SJSA1 (cell line): ENCODE results near the gene DTX4. TPM values are rescaled to one million over a fixed set of nuclear protein-coding genes. Genes with fewer than 3 reads are reported as not detected.
A peak's percentile ranks its signal among the peaks of the same experiment; 100 is the strongest.

Experiments
- DNase-seq, 2 experiments: peaks; one replicate each; pipeline ENCODE4 v3.0.0-alpha.2; 2015 to 2020; ENCODE audit warnings: low spot score in 2 of 2, low read depth in 1 of 2
- H3K27ac ChIP-seq: fragments of 250-450 bp; sonication (Bioruptor Pico); 2 replicates; pipeline ENCODE4 v1.5.1; 2020; ENCODE audit warnings: mild to moderate bottlenecking, moderate library complexity
- H3K27me3 ChIP-seq: fragments of 250-450 bp; sonication (Bioruptor Pico); replicated peaks from 2 replicates; pipeline ENCODE4 v1.5.1; 2020; ENCODE audit warnings: mild to moderate bottlenecking, moderate library complexity
- H3K36me3 ChIP-seq: fragments of 250-450 bp; sonication (Bioruptor Pico); 2 replicates; pipeline ENCODE4 v1.5.1; 2020; ENCODE audit warnings: mild to moderate bottlenecking
- H3K4me1 ChIP-seq: fragments of 250-450 bp; sonication (Bioruptor Pico); replicated peaks from 2 replicates; pipeline ENCODE4 v1.6.1; 2021; ENCODE audit warnings: mild to moderate bottlenecking
- H3K4me3 ChIP-seq: fragments of 250-450 bp; sonication (Bioruptor Pico); 2 replicates; pipeline ENCODE4 v1.5.1; 2020; ENCODE audit warnings: mild to moderate bottlenecking
- H3K9me3 ChIP-seq: fragments of 250-450 bp; sonication (Bioruptor Pico); replicated peaks from 2 replicates; pipeline ENCODE4 v1.5.1; 2020; ENCODE audit warnings: mild to moderate bottlenecking
- total RNA-seq: library from RNA; depleted of rRNA; stranded (reverse); fragments of >200 nt; shearing (Covaris generic); gene quantifications from 2 replicates; pipeline ENCODE4 v1.2.3, GENCODE V29; 2014

Gene DTX4
- total RNA-seq, 1 experiment from 2014 or later: 7.6 TPM

DNA sequence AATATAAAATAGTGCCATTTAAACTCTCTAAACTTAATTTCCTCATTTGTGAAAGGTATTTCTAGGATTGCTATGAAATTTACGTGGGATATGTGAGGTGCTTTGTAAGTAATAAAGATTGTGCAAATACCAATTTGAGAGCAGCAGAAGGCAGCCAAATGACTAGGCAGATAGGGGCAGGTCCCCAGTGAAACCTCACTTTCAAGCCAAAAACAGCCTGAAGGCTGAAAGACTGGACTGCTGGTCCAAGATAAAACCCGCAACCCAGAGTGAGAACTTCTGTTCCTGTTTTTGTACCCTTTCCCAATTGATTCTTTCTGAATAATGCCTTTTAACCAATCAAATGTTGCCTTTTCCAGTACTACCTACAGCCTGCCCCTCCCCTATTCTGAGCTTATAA, 7.2 kb downstream of the DTX4 start:
- Histone ChIP-seq H3K9me3 (no peaks in the 10 kb centered on the region), H3K4me1 (peaks cover 19% of the 10 kb centered on the region), H3K27me3 (no peaks in the 10 kb centered on the region), H3K4me3 (no peak overlapping the region), H3K27ac (no peak overlapping the region), H3K36me3 (peaks cover 45% of the 10 kb centered on the region)
- DNase-seq: no peak

DNA sequence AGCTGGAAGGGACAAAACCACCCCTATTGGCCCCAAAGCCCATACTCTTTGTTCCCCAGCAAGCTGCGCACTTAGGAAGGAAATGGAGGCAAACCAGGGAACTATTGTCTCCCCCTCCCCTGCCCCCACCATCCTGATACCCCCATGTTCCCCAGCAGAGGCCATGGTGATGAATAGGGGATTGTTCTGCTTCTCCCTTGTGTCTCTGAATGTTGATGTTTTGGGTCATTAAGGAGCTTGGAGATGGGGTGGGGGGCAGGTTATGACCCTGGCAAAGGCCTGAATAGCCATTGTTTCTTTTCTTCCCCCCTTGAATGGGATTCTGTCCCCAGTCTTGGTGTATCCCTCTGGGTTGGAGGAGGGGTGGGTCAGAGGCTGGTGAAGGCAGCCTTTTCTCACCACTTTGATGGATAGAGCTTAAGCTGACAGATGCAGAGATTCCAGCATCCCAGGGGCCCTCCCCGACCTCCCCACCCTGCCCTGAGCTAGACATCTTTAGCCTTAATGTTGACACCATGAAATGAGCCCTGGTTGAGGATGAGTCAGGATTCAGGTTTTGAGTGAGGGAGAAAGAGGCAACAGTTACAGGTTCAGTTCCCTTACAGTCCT, 8.3 kb downstream of the DTX4 start:
- H3K4me1 ChIP-seq: peaks cover 7% of the 10 kb centered on the region
- H3K4me3 ChIP-seq: no peak overlapping the region
- no peaks in the 10 kb centered on the region for H3K27me3 ChIP-seq
- peaks cover 47% of the 10 kb centered on the region for H3K36me3 ChIP-seq
- no peaks in the 10 kb centered on the region for H3K9me3 ChIP-seq
- DNase-seq: no peak
- H3K27ac ChIP-seq: no peak overlapping the region

DNA sequence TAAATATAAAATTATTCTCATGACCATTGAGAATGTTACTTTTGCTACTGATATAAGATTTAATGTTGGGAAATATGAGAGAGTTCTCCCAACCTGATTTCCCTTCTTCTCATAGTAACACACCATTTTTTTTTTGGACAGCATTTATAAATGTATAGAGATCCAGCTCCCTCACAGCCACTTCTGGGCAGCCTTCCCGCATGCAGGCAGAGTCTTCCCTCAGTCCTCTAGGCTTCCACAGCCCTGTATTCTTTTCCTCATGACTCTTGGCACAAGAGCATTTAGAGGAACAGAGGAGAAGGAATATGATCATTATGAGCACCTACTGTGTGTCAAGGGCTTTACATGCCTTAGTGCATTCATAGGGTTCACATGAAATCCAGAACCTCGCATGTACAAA, 9.0 kb downstream of the DTX4 start:
- H3K36me3 ChIP-seq: peaks cover 53% of the 10 kb centered on the region
- DNase-seq: no peak
- H3K4me1 ChIP-seq: peaks cover under 1% of the 10 kb centered on the region
- no peak overlapping the region for H3K27ac ChIP-seq
- H3K27me3 ChIP-seq: no peaks in the 10 kb centered on the region
- H3K9me3 ChIP-seq: no peaks in the 10 kb centered on the region
- no peak overlapping the region for H3K4me3 ChIP-seq

DNA sequence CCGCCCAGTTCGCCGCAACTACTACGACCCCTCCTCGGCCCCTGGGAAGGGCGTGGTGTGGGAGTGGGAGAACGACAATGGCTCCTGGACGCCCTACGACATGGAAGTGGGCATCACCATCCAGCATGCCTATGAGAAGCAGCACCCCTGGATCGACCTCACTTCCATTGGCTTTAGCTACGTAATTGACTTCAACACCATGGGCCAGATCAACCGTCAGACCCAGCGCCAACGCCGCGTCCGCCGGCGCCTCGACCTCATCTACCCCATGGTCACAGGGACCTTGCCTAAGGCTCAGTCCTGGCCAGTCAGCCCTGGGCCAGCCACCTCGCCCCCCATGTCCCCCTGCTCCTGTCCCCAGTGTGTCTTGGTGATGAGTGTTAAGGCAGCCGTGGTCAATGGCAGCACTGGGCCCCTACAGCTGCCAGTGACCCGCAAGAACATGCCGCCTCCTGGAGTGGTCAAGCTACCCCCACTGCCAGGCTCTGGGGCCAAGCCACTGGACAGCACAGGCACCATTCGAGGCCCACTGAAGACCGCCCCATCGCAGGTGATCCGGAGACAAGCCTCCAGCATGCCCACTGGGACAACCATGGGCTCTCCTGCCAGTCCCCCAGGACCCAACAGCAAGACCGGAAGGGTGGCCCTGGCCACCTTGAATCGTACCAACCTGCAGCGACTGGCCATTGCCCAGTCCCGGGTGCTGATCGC, 10.0 kb downstream of the DTX4 start:
- Histone ChIP-seq H3K9me3 (no peaks in the 10 kb centered on the region), H3K4me3 (no peak overlapping the region), H3K36me3 (peaks cover 55% of the 10 kb centered on the region), H3K27me3 (no peaks in the 10 kb centered on the region), H3K27ac (no peak overlapping the region), H3K4me1 (peaks cover 9% of the 10 kb centered on the region)
- no peak for DNase-seq

DNA sequence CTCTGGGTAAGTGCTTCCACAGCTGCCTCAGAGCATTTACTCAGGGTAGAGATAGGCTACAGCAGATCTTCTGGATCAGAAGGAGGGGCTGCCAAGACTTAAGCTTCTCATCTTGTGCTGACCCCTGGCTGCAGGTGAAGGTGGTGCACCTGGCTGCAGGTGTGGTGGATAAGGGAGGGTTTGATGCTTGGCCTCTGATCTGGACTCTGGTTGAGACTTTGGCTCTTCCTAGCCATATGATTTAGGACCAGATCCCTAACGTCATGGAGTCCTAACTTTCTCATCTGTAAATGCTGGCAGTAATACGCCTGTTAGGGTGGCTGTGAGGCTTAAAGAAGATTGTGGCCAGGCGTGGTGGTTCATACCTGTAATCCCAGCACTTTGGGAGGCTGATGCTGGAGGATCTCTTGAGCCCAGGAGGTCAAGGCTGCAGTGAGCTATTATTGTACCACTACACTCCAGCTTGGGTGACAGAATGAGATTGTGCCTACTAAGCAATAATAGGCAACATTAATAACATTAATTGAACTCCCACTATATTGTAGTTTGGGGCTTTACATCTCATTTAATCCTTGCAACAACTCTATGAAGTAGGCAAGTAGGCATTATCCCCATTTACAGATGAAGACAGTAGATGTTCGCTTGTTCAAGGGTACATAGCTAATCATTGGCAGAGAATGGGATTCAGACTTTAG, 10.7 kb downstream of the DTX4 start:
- peaks cover 17% of the 10 kb centered on the region for H3K4me1 ChIP-seq
- H3K27me3 ChIP-seq: no peaks in the 10 kb centered on the region
- peaks cover 54% of the 10 kb centered on the region for H3K36me3 ChIP-seq
- no peak for DNase-seq
- H3K27ac ChIP-seq: no peak overlapping the region
- H3K9me3 ChIP-seq: no peaks in the 10 kb centered on the region
- no peak overlapping the region for H3K4me3 ChIP-seq

DNA sequence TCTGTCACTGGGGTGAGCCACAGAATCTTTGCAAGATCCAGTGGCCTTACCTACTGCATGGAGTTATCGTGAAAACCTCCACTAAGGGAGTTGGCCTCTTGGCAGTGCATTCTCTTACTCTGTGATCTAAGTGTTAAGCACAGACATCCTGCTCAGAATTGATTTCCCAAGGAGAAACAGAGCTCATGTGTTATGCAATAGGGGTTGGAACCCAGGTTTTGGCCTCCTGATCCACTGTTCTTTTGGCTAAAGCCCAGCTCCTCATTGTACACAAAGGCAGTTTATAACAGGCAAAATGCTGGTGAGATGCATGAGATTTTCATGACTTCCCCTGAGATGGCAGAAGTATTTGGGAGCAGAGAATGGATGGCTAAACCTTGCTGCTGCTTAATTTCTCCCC, 11.8 kb downstream of the DTX4 start:
- H3K4me1 ChIP-seq: peaks cover 28% of the 10 kb centered on the region
- H3K36me3 ChIP-seq: peaks cover 58% of the 10 kb centered on the region
- DNase-seq: no peak
- no peak overlapping the region for H3K4me3 ChIP-seq
- no peaks in the 10 kb centered on the region for H3K27me3 ChIP-seq
- no peak overlapping the region for H3K27ac ChIP-seq
- no peaks in the 10 kb centered on the region for H3K9me3 ChIP-seq

DNA sequence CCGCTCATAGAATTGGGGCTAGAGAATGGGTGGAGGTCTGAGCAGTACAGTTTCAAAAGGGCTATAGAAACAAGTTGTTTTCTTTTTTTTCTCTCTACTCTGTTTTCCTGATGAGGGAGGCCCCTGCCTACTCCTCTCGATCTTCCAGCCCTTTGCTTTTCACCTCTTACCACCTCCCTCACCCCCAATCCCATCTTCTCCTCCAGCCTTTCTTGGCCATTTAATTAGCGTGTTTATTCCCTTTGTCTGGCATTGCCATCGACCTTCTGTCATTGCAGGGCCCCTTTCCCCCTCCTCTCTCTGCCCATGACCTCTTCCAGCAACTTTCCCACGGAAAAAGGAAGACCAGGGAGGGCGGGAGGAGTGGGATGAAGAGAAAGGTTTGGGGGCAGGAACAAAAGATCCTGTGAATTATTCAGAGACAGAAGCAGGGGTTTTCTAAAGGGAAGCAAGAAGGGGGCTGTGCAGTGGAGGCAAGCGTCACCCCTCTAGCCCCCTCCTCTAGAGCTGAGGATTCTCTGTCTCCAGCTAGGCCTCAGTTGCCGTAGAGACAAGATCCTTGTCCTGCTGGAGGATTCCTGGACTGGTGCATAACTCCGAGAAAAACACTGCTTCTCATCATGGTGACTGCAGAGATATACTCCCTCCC, 12.9 kb downstream of the DTX4 start:
- Histone ChIP-seq H3K4me1 (peaks cover 36% of the 10 kb centered on the region), H3K9me3 (no peaks in the 10 kb centered on the region), H3K36me3 (peaks cover 66% of the 10 kb centered on the region), H3K27me3 (no peaks in the 10 kb centered on the region), H3K27ac (no peak overlapping the region), H3K4me3 (no peak overlapping the region)
- no peak for DNase-seq

DNA sequence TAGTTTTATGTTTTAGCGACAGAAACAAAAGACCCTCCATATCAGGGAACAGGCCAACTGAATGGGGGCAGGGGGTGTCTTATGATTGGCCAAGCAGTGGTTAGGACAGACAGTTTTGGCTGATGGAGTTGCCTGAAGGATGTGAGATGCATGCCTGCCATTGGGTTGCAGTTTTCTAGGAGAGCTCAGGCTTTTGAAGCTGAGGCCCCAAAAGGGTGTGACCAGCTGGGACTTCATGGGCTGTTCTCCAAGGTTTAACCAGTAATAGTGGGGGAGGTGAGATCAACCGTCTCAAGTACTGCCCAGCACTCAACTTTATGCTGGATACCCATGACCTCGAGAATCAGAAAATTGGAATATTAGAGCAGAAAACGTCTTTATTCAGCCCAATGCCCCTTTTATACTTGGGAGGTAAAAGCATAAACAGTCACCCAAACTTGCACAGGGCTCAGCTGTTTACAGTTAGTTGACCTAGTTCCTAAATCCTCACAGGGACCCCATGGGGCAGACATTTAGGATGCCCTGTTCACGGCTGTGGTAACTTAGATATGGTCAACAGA, 13.5 kb downstream of the DTX4 start:
- H3K27me3 ChIP-seq: no peaks in the 10 kb centered on the region
- no peak overlapping the region for H3K27ac ChIP-seq
- no peak overlapping the region for H3K4me3 ChIP-seq
- peaks cover 36% of the 10 kb centered on the region for H3K4me1 ChIP-seq
- no peaks in the 10 kb centered on the region for H3K9me3 ChIP-seq
- peaks cover 73% of the 10 kb centered on the region for H3K36me3 ChIP-seq
- DNase-seq: no peak

DNA sequence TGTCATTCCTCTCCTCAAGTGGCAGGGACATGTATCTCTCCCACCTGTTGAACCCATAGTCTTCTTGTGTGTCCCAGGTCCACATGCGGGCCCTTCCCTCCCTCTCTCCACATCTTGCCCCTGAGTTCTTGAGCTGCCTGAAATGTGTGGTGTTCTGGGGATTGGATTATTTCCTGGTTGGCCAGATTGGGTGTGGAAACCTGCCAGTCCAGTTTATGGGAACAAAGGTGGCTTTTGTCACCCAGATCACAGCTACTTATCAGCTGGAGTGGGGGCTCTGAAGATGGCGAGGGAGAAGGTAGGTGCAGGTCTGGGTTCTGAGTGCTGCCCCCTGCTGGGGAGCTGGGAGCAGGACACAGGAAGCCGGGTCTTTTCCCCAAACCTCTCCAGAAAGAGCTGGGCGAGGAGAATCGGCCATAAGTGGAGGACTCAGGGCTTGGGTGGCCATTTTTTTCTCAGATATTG, 14.2 kb downstream of the DTX4 start:
- Histone ChIP-seq H3K27me3 (no peaks in the 10 kb centered on the region), H3K4me1 (peaks cover 36% of the 10 kb centered on the region), H3K36me3 (peaks cover 79% of the 10 kb centered on the region), H3K27ac (no peak overlapping the region), H3K9me3 (no peaks in the 10 kb centered on the region), H3K4me3 (no peak overlapping the region)
- DNase-seq: no peak

DNA sequence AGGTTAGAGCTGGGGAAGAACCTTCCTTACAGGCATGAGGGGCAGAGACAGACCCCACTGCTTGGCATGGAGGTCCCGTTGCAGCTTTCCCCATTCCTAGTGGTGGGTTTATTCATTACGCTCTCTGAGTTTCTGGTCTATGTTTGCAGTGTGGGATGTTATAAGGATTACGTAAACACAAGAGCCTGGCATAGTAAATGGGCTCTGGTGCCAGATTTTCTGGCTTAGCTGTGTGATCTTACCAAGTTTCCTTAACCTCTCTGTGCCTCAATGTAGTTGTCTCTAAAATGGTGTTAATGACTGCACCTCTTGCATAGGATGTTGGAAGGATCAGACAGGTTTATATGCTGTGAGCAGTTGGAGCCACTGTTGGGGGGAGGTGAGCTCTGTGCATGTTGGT, 15.1 kb downstream of the DTX4 start:
- H3K36me3 ChIP-seq: peaks cover 79% of the 10 kb centered on the region
- H3K27me3 ChIP-seq: no peaks in the 10 kb centered on the region
- peaks cover 36% of the 10 kb centered on the region for H3K4me1 ChIP-seq
- no peaks in the 10 kb centered on the region for H3K9me3 ChIP-seq
- no peak for DNase-seq
- no peak overlapping the region for H3K27ac ChIP-seq
- no peak overlapping the region for H3K4me3 ChIP-seq

DNA sequence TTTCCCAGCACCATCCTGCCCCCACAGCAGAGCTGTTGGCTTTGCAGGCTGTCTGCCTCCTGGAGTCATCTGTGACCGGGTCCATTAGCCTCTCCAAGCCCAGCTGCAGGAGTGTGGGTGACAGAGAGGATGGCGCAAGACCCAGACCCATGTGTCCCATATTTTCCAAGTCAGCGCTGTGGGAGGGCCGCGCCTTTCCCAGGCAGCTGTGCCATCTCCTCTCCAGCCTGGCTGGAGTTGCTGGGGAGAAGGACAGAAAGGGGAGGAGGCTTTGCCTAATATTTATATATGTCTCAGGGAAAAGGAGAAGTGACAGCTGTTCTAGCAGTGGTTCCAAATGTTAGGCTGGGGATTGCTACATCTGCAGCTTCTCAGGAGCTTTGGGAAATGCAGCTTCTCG, 15.7 kb downstream of the DTX4 start:
- peaks cover 79% of the 10 kb centered on the region for H3K36me3 ChIP-seq
- H3K9me3 ChIP-seq: no peaks in the 10 kb centered on the region
- no peaks in the 10 kb centered on the region for H3K27me3 ChIP-seq
- H3K27ac ChIP-seq: no peak overlapping the region
- peaks cover 36% of the 10 kb centered on the region for H3K4me1 ChIP-seq
- no peak overlapping the region for H3K4me3 ChIP-seq
- no peak for DNase-seq

DNA sequence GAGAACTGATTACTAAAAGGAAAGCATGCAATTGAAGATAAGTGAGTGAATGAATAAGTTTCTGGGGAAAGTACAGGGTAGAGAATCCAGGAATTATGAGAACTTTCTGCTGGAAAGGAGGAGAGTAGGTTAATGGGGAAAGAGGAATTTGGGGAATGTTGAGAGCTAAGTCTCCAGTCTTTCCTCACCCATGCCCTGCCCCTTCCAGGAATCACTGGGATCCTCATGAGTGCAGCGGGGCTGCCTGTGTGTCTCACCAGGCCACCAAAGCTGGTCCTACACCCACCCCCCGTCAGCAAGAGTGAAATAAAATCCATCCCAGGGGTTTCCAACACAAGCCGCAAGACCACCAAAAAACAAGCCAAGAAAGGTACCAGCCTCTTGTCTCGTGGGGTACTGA, 17.0 kb downstream of the DTX4 start:
- H3K27ac ChIP-seq: peak overlapping the region; percentile 54
- no peak overlapping the region for H3K4me3 ChIP-seq
- no peaks in the 10 kb centered on the region for H3K27me3 ChIP-seq
- peaks cover 36% of the 10 kb centered on the region for H3K4me1 ChIP-seq
- H3K9me3 ChIP-seq: no peaks in the 10 kb centered on the region
- H3K36me3 ChIP-seq: peaks cover 80% of the 10 kb centered on the region
- peak; percentile 49 to 61 for DNase-seq

DNA sequence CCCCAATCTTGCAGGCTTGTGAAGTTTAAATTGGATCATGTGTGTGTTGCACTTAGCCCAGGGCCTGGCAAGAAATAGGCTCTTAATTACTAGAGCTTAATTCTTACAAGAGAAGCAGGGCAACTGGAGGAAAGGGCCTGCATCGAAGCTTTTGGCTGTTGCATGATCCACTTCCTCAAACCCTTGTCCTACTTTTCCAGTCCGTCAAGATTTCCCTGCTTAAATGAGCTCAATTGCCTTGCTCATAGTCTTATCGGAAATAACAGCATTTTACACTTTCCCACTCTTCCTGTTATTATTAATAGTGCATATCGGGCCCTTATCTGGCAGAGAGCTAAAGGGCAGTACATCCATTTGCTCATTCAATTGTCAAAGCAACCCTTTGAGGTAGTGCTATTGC, 18.1 kb downstream of the DTX4 start:
- Histone ChIP-seq H3K4me3 (no peak overlapping the region), H3K27ac (no peak overlapping the region), H3K36me3 (peaks cover 89% of the 10 kb centered on the region), H3K4me1 (peaks cover 38% of the 10 kb centered on the region), H3K27me3 (no peaks in the 10 kb centered on the region), H3K9me3 (no peaks in the 10 kb centered on the region)
- DNase-seq: no peak
